ENCODE data around the gene GNB5. TPM values are rescaled to one million over a fixed set of nuclear protein-coding genes. Genes with fewer than 3 reads are reported as not detected.

Gene GNB5
- polyA plus RNA-seq, 1 donor from 2014 or later: 89.6 TPM

DNA sequence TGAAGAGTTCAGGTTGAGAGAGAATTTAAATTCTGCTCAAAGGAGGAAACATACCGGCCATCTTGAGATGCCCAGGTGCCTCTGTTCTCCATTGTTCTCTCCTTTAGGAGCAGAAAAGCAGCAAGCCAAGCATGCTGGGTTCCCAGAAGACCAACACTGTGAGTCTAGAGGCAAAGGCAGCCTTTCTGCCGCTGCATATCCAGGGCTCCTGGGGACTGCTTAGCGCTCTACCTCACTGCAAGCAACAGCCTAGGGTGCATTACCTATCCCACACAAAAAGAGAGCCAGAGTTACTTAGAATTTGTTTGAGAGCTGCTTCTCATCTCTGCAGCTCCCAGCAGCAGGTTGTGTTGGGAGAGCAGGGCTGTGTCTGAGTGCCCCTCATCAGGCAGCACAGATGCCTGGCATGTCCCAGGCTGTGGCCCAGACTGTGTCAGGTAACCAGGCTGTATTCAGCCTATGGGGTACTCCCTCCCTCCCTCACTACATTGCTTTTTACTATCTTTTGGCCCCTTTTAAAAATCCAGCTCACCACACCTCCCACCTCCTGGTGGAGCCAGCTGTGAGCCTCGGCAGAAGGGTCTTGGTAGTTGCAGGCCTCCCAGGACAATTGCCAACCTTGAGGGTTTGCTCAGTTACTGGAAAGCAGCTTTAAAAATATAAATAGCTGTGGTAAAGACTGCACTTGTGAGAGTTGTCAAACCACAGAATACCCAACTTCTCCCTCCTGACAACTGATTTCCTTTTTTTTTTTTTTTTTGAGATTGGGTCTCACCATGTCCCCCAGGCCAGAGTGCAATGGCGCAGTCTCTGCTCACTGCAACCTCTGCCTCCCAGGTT lies 108.8 kb downstream of the GNB5 start:
- H3K4me3 ChIP-seq (ENCODE audit: low read length): no peak overlapping the region
- no peaks in the 10 kb centered on the region for H3K9me2 ChIP-seq (ENCODE audit: insufficient read depth, low read length)
- H3K9ac ChIP-seq (ENCODE audit: low read length): no peak overlapping the region
- no peak overlapping the region for H2AFZ ChIP-seq (ENCODE audit: low read depth, low read length)
- H3K4me2 ChIP-seq (ENCODE audit: low read length): no peak overlapping the region
- no peak for TF ChIP-seq MXI1 (conservative IDR thresholded peaks at IDR 0.05; ENCODE audit: poor library complexity, severe bottlenecking)
- TF ChIP-seq, protein P1, sequence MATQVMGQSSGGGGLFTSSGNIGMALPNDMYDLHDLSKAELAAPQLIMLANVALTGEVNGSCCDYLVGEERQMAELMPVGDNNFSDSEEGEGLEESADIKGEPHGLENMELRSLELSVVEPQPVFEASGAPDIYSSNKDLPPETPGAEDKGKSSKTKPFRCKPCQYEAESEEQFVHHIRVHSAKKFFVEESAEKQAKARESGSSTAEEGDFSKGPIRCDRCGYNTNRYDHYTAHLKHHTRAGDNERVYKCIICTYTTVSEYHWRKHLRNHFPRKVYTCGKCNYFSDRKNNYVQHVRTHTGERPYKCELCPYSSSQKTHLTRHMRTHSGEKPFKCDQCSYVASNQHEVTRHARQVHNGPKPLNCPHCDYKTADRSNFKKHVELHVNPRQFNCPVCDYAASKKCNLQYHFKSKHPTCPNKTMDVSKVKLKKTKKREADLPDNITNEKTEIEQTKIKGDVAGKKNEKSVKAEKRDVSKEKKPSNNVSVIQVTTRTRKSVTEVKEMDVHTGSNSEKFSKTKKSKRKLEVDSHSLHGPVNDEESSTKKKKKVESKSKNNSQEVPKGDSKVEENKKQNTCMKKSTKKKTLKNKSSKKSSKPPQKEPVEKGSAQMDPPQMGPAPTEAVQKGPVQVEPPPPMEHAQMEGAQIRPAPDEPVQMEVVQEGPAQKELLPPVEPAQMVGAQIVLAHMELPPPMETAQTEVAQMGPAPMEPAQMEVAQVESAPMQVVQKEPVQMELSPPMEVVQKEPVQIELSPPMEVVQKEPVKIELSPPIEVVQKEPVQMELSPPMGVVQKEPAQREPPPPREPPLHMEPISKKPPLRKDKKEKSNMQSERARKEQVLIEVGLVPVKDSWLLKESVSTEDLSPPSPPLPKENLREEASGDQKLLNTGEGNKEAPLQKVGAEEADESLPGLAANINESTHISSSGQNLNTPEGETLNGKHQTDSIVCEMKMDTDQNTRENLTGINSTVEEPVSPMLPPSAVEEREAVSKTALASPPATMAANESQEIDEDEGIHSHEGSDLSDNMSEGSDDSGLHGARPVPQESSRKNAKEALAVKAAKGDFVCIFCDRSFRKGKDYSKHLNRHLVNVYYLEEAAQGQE (IDR thresholded peaks at IDR 0.05; ENCODE audit: borderline replicate concordance): no peak
- TF ChIP-seq, protein P2, sequence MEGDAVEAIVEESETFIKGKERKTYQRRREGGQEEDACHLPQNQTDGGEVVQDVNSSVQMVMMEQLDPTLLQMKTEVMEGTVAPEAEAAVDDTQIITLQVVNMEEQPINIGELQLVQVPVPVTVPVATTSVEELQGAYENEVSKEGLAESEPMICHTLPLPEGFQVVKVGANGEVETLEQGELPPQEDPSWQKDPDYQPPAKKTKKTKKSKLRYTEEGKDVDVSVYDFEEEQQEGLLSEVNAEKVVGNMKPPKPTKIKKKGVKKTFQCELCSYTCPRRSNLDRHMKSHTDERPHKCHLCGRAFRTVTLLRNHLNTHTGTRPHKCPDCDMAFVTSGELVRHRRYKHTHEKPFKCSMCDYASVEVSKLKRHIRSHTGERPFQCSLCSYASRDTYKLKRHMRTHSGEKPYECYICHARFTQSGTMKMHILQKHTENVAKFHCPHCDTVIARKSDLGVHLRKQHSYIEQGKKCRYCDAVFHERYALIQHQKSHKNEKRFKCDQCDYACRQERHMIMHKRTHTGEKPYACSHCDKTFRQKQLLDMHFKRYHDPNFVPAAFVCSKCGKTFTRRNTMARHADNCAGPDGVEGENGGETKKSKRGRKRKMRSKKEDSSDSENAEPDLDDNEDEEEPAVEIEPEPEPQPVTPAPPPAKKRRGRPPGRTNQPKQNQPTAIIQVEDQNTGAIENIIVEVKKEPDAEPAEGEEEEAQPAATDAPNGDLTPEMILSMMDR (IDR thresholded peaks at IDR 0.05; ENCODE audit: poor library complexity, severe bottlenecking): no peak
- no peak for TF ChIP-seq EZH2 (IDR thresholded peaks at IDR 0.05; ENCODE audit: borderline replicate concordance, insufficient read depth, low read length, poor library complexity, severe bottlenecking)
- no peak for TF ChIP-seq EP300 (conservative IDR thresholded peaks at IDR 0.05; ENCODE audit: poor library complexity, severe bottlenecking)
- H3K36me3 ChIP-seq (ENCODE audit: insufficient read depth, low read length): no peaks in the 10 kb centered on the region
- H3K79me2 ChIP-seq (replicated peaks; ENCODE audit: insufficient read depth, low read length): no peaks in the 10 kb centered on the region
- H4K20me1 ChIP-seq (ENCODE audit: insufficient read depth): no peaks in the 10 kb centered on the region
- H3F3A ChIP-seq (ENCODE audit: insufficient read depth, low read length, poor library complexity, severe bottlenecking): no peaks in the 10 kb centered on the region
- no peak overlapping the region for H3K27ac ChIP-seq (ENCODE audit: low read length)
- no peaks in the 10 kb centered on the region for H3K9me3 ChIP-seq (ENCODE audit: low read length)
- no peaks in the 10 kb centered on the region for H3K27me3 ChIP-seq (ENCODE audit: insufficient read depth, low read depth, low read length)

DNA sequence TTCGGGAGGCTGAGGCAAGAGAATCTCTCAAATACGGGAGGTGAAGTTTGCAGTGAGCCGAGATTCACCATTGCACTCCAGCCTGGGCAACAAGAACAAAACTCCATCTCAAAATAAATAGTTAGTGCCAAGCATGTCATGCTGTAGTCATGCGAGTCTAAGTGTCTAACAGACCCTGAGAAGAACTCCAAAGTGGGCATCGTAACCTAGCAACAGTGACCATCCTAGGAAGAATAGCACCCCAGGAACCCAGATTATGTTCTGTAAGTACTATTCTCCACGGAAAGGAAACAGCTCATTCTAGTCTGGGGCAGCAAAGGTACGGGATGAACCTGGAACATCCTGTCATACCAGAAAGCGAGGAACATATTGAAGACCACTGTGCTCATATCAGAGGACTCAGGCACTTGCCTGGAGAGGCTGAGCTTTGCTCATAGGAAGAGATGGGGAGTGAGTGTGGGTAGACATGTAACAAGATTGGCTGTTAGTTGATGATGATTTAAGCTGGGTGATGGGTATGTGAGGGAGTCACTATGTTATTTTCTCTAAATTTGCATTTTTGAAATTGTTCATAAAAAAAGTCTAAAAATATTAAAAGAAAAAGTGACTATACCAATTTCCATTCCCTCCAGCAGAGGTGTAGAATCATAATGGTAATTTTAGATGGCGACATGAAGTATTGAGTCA lies 110.3 kb downstream of the GNB5 start:
- Histone ChIP-seq H3K27me3 (ENCODE audit: insufficient read depth, low read depth, low read length) (no peaks in the 10 kb centered on the region), H3F3A (ENCODE audit: insufficient read depth, low read length, poor library complexity, severe bottlenecking) (no peaks in the 10 kb centered on the region), H3K9me2 (ENCODE audit: insufficient read depth, low read length) (no peaks in the 10 kb centered on the region), H3K27ac (ENCODE audit: low read length) (no peak overlapping the region), H3K4me2 (ENCODE audit: low read length) (no peak overlapping the region), H3K36me3 (ENCODE audit: insufficient read depth, low read length) (no peaks in the 10 kb centered on the region), H3K9me3 (ENCODE audit: low read length) (no peaks in the 10 kb centered on the region), H4K20me1 (ENCODE audit: insufficient read depth) (no peaks in the 10 kb centered on the region), H3K4me3 (ENCODE audit: low read length) (no peak overlapping the region), H3K9ac (ENCODE audit: low read length) (no peak overlapping the region), H3K79me2 (replicated peaks; ENCODE audit: insufficient read depth, low read length) (no peaks in the 10 kb centered on the region), H2AFZ (ENCODE audit: low read depth, low read length) (no peak overlapping the region)
- TF ChIP-seq TAF1 (IDR thresholded peaks at IDR 0.05; ENCODE audit: low read depth): no peak
- no peak for TF ChIP-seq MXI1 (conservative IDR thresholded peaks at IDR 0.05; ENCODE audit: poor library complexity, severe bottlenecking)
- TF ChIP-seq SMC3 (conservative IDR thresholded peaks at IDR 0.05; ENCODE audit: poor library complexity): no peak
- TF ChIP-seq RAD21 (conservative IDR thresholded peaks at IDR 0.05): no peak
- TF ChIP-seq EZH2 (IDR thresholded peaks at IDR 0.05; ENCODE audit: borderline replicate concordance, insufficient read depth, low read length, poor library complexity, severe bottlenecking): no peak
- TF ChIP-seq EP300 (conservative IDR thresholded peaks at IDR 0.05; ENCODE audit: poor library complexity, severe bottlenecking): no peak
- TF ChIP-seq, protein P2 (IDR thresholded peaks at IDR 0.05; ENCODE audit: poor library complexity, severe bottlenecking): no peak
- TF ChIP-seq, protein P1 (IDR thresholded peaks at IDR 0.05; ENCODE audit: borderline replicate concordance): no peak
- no peak for TF ChIP-seq POLR2AphosphoS5 (IDR thresholded peaks at IDR 0.05)

All from neural cell (in vitro differentiated cells).